H1 (cell line): Measurements from ENCODE around the gene FBXO7. TPM values are rescaled to one million over a fixed set of nuclear protein-coding genes. Genes with fewer than 3 reads are reported as not detected.

Source experiments
- CTCF ChIA-PET: fragments of 300-600 bp; sonication (Branson Sonifier 250); formaldehyde crosslinking; loops from one replicate; lab custom pipeline; 2021; ENCODE audit not compliant: partially characterized antibody; lab: Charles Lee
- POLR2A ChIA-PET: fragments of 300-600 bp; sonication (Branson Sonifier 250); formaldehyde crosslinking; loops from one replicate; lab custom pipeline; 2021; ENCODE audit warnings: inconsistent platforms; ENCODE audit not compliant: partially characterized antibody; lab: Charles Lee
- DNase-seq, 2 experiments: peaks; one replicate each; pipeline versions ENCODE4 v3.0.0 to v3.0.0-alpha.2; 2010 to 2022; ENCODE audit warnings: low spot score in 2 of 2, low read depth in 1 of 2, mixed read lengths in 1 of 2
- FAIRE-seq: peaks from 2 replicates; lab custom pipeline; 2011; peaks lifted over from hg19 to GRCh38; lab: Jason Lieb, UNC
- H2AFZ ChIP-seq: 2 replicates; pipeline ENCODE4 v1.8.1; 2012; ENCODE audit warnings: low read length, inconsistent platforms
- H2AK5ac ChIP-seq: 2 replicates; pipeline ENCODE4 v1.6.1; 2013; ENCODE audit warnings: low read depth, low read length
- H2BK120ac ChIP-seq: replicated peaks from 2 replicates; pipeline ENCODE3; 2013; ENCODE audit warnings: low read depth, low read length, inconsistent platforms
- H2BK12ac ChIP-seq: 2 replicates; pipeline ENCODE4 v1.6.1; 2013; ENCODE audit warnings: low read depth, low read length
- H2BK15ac ChIP-seq: 2 replicates; pipeline ENCODE4 v1.6.1; 2013; ENCODE audit warnings: low read length
- H2BK20ac ChIP-seq: 2 replicates; pipeline ENCODE4 v1.6.1; 2013; ENCODE audit warnings: low read length
- H2BK5ac ChIP-seq: 2 replicates; pipeline ENCODE4 v1.6.1; 2013; ENCODE audit warnings: low read depth, low read length
- H3K14ac ChIP-seq: 2 replicates; pipeline ENCODE4 v1.6.1; 2013; ENCODE audit warnings: inconsistent platforms; ENCODE audit not compliant: insufficient read length
- H3K18ac ChIP-seq: 2 replicates; pipeline ENCODE4 v1.6.1; 2013; ENCODE audit warnings: low read length; ENCODE audit errors: extremely low read depth
- H3K23ac ChIP-seq: 2 replicates; pipeline ENCODE4 v1.6.1; 2013; ENCODE audit warnings: inconsistent platforms; ENCODE audit not compliant: insufficient read length
- H3K23me2 ChIP-seq: 2 replicates; pipeline ENCODE4 v1.6.1; 2013; ENCODE audit warnings: low read depth, low read length
- H3K27ac ChIP-seq: 2 replicates; pipeline ENCODE4 v1.6.1; 2011; ENCODE audit warnings: low read depth, low read length, inconsistent platforms
- H3K27me3 ChIP-seq, 4 experiments: replicated peaks in 1 of 4; 1 replicate in 1 of 4; 2 replicates in 3 of 4; pipeline versions ENCODE4 v1.6.1 to v1.8.1; 2011 to 2013; ENCODE audit warnings: low read length in 3 of 4, mild to moderate bottlenecking in 3 of 4, inconsistent platforms in 2 of 4, mixed read lengths in 2 of 4, moderate library complexity in 1 of 4; ENCODE audit not compliant: control insufficient read depth in 3 of 4, insufficient read depth in 3 of 4; ENCODE audit errors: extremely low read depth in 1 of 4
- H3K36me3 ChIP-seq, 4 experiments: 2 replicates each; pipeline versions ENCODE4 v1.6.1 to v1.8.1; 2011 to 2013; ENCODE audit warnings: mild to moderate bottlenecking in 4 of 4, low read length in 3 of 4, moderate library complexity in 2 of 4, control low read depth in 1 of 4, inconsistent platforms in 1 of 4; ENCODE audit not compliant: insufficient read depth in 4 of 4, control insufficient read depth in 2 of 4
- H3K4ac ChIP-seq: replicated peaks from 2 replicates; pipeline ENCODE3; 2013; ENCODE audit warnings: low read length, low read depth, mixed read lengths, inconsistent platforms; ENCODE audit not compliant: insufficient read length
- H3K4me1 ChIP-seq, 4 experiments: replicated peaks in 1 of 4; 1 replicate in 1 of 4; 2 replicates in 3 of 4; pipeline versions ENCODE4 v1.6.1 to v1.8.1; 2011 to 2013; ENCODE audit warnings: low read length in 3 of 4, inconsistent platforms in 2 of 4, mixed read lengths in 1 of 4; ENCODE audit not compliant: insufficient read depth in 4 of 4, control insufficient read depth in 3 of 4
- H3K4me2 ChIP-seq, 2 experiments: 2 replicates each; pipeline versions ENCODE4 v1.6.1 to v1.8.1; 2011 to 2013; ENCODE audit warnings: low read depth in 2 of 2, low read length in 2 of 2, control low read depth in 1 of 2, inconsistent platforms in 1 of 2, mild to moderate bottlenecking in 1 of 2; ENCODE audit not compliant: insufficient read depth in 1 of 2
- H3K4me3 ChIP-seq, 4 experiments: fragments of 200-600, 300-600 bp in 1 of 4; sonication (generic), shearing (Covaris generic), sonication (Bioruptor Twin) in 1 of 4; 2 replicates each; pipeline versions ENCODE4 v1.5.1 to v1.8.1; 2011 to 2016; ENCODE audit warnings: low read length in 4 of 4, low read depth in 3 of 4, control low read depth in 2 of 4, inconsistent platforms in 2 of 4, mild to moderate bottlenecking in 2 of 4, mixed read lengths in 1 of 4, moderate library complexity in 1 of 4; ENCODE audit not compliant: insufficient read depth in 2 of 4; ENCODE audit errors: extremely low read depth in 1 of 4
- H3K56ac ChIP-seq: replicated peaks from 2 replicates; pipeline ENCODE3; 2013; ENCODE audit warnings: low read depth, mild to moderate bottlenecking, mixed read lengths, low read length, inconsistent platforms; ENCODE audit not compliant: insufficient read length
- H3K79me1 ChIP-seq: 2 replicates; pipeline ENCODE4 v1.6.1; 2013; ENCODE audit warnings: low read depth, low read length, control low read depth
- H3K79me2 ChIP-seq, 2 experiments: 2 replicates each; pipeline versions ENCODE4 v1.6.1 to v1.8.1; 2012 to 2013; ENCODE audit warnings: low read length in 2 of 2, mild to moderate bottlenecking in 2 of 2, inconsistent platforms in 1 of 2; ENCODE audit not compliant: insufficient read depth in 2 of 2, control insufficient read depth in 1 of 2
- H3K9ac ChIP-seq, 4 experiments: replicated peaks in 1 of 4; 1 replicate in 1 of 4; 2 replicates in 3 of 4; pipeline versions ENCODE4 v1.6.1 to v1.8.1; 2011 to 2013; ENCODE audit warnings: low read depth in 3 of 4, low read length in 3 of 4, control low read depth in 2 of 4, mild to moderate bottlenecking in 2 of 4, moderate library complexity in 2 of 4, inconsistent platforms in 1 of 4; ENCODE audit errors: extremely low read depth in 1 of 4
- H3K9me3 ChIP-seq, 2 experiments: 2 replicates each; pipeline versions ENCODE4 v1.6.1 to v1.8.1; 2012 to 2013; ENCODE audit warnings: mild to moderate bottlenecking in 2 of 2, moderate library complexity in 2 of 2, control low read depth in 1 of 2, inconsistent platforms in 1 of 2, low read depth in 1 of 2, low read length in 1 of 2, mixed read lengths in 1 of 2; ENCODE audit not compliant: insufficient read depth in 2 of 2
- H4K20me1 ChIP-seq, 2 experiments: replicated peaks in 1 of 2; 2 replicates each; pipeline versions ENCODE3 to v1.8.1; 2011 to 2013; ENCODE audit warnings: inconsistent platforms in 2 of 2, low read length in 2 of 2, mild to moderate bottlenecking in 1 of 2; ENCODE audit not compliant: insufficient read depth in 2 of 2, control insufficient read depth in 1 of 2
- H4K5ac ChIP-seq: 2 replicates; pipeline ENCODE4 v1.6.1; 2013; ENCODE audit warnings: low read length, low read depth, mixed read lengths, inconsistent platforms; ENCODE audit not compliant: insufficient read length
- H4K8ac ChIP-seq: 2 replicates; pipeline ENCODE4 v1.8.0; 2013; ENCODE audit warnings: mild to moderate bottlenecking, moderate library complexity, low read length, inconsistent platforms; ENCODE audit not compliant: insufficient read depth; ENCODE audit errors: extremely low read depth
- H4K91ac ChIP-seq: replicated peaks from 2 replicates; pipeline ENCODE3; 2013; ENCODE audit warnings: low read length, mixed read lengths, inconsistent platforms; ENCODE audit not compliant: insufficient read length
- WGBS, 2 experiments: shearing (Covaris generic) in 1 of 2; methylation state at CpG; one replicate each; pipeline versions ENCODE4 v1.1.6 to v1.1.7; 2013 to 2015; ENCODE audit warnings: low lambda C conversion rate in 2 of 2, mixed read lengths in 2 of 2, inconsistent platforms in 1 of 2, low coverage in 1 of 2, missing lambda C conversion rate in 1 of 2; ENCODE audit not compliant: insufficient replicate concordance in 2 of 2, insufficient coverage in 1 of 2, insufficient read length in 1 of 2; ENCODE audit errors: extremely low coverage in 1 of 2, missing lambda C conversion rate in 1 of 2; 5-methylcytosine and 5-hydroxymethylcytosine counted together
- polyA plus RNA-seq, 7 experiments: library from polyadenylated mRNA; depleted of rRNA in 3 of 7; stranded (reverse) in 5 of 7; unstranded in 2 of 7; fragments of >200 nt in 5 of 7; fragments of 200-250 nt in 2 of 7; gene quantifications; 1 replicate in 5 of 7; 2 replicates in 1 of 7; 4 replicates in 1 of 7; pipeline versions ENCODE4 v1.2.1 to v1.2.3, GENCODE V29; 2011 to 2013; ENCODE audit warnings: missing spikeins in 2 of 7, mixed read lengths in 2 of 7
- total RNA-seq: library from RNA; stranded (reverse); fragmentation: NEBNext Ultra II Directional; extraction: Animal tissue kit (Norgen Biotek cat#: 25700); gene quantifications from 2 replicates; pipeline ENCODE4 v1.2.1, GENCODE V29; 2021

FBXO7 gene
- total and polyA plus RNA-seq, 2 of the 8 experiments (the other 6 are each of a cell fraction or from before 2014, with no cell fraction given), result 62.7 to 76.1 TPM

GRCh38 chr22:32446321-32446720 is 28.3 kb upstream of the FBXO7 start:
- no peak overlapping the region for H3K4me2 ChIP-seq
- H3K4ac ChIP-seq, result no peak overlapping the region
- H3K18ac ChIP-seq, result no peak overlapping the region
- no peak overlapping the region for H2BK12ac ChIP-seq
- ChIA-PET CTCF (interaction anchor here (0.8 to 2.8 kb wide), 4 partner anchors 17 to 469 kb away, joined by 3 to 10 read pairs (median 4); partner anchors contain the start of gene RTCB), POLR2A (no interaction called here)
- H3K4me1 ChIP-seq, result no peaks in the 10 kb centered on the region
- H3K9me3 ChIP-seq, result no peaks in the 10 kb centered on the region
- DNase-seq, result no peak
- H4K20me1 ChIP-seq, result no peaks in the 10 kb centered on the region
- no peaks in the 10 kb centered on the region for H3K36me3 ChIP-seq
- no peak overlapping the region for H2BK120ac ChIP-seq
- H3K79me2 ChIP-seq, result no peaks in the 10 kb centered on the region
- H4K91ac ChIP-seq, result no peak overlapping the region
- H2AFZ ChIP-seq, result no peak overlapping the region
- H3K27me3 ChIP-seq, result peaks cover 0 to 16% (median 6%) of the 10 kb centered on the region in 4 experiments; a peak in 3 of 7 replicates
- H2AK5ac ChIP-seq, result no peak overlapping the region
- no peak overlapping the region for H2BK20ac ChIP-seq
- H2BK5ac ChIP-seq, result no peak overlapping the region
- H3K23ac ChIP-seq, result no peak overlapping the region
- 71% methylated on average over 1 of the region's 1 CpG; no CpG with 5 or more reads in 1 of the 2 experiments for WGBS, 2 experiments
- H4K8ac ChIP-seq, result no peak overlapping the region
- H3K23me2 ChIP-seq, result no peaks in the 10 kb centered on the region
- H3K14ac ChIP-seq, result no peak overlapping the region
- no peak overlapping the region for H3K27ac ChIP-seq
- H3K79me1 ChIP-seq, result no peaks in the 10 kb centered on the region; the same call in 1 of the 2 replicates
- H3K56ac ChIP-seq, result no peak overlapping the region
- H4K5ac ChIP-seq, result no peak overlapping the region
- no peak overlapping the region for H2BK15ac ChIP-seq
- FAIRE-seq, result no peak
- no peak overlapping the region for H3K9ac ChIP-seq
- H3K4me3 ChIP-seq, result no peak overlapping the region
